ENCODE data around the gene MEGF11.

The MEGF11 gene

GRCh38 chr15:66103293-66103590 lies 150.3 kb downstream of the MEGF11 start:
- Histone ChIP-seq H3K27me3 (ENCODE audit: low read depth, low read length) (peaks cover 5% of the 10 kb centered on the region), H3K27ac (ENCODE audit: low read length) (no peak overlapping the region), H3K4me3 (ENCODE audit: low read depth in 1 of 2, low read length in 2 of 2) (no peak overlapping the region), H3K9me3 (ENCODE audit: control insufficient read depth in 1 of 2, low read length in 2 of 2) (no peaks in the 10 kb centered on the region), H3K4me1 (ENCODE audit: control insufficient read depth in 1 of 2, insufficient read depth in 2 of 2, low read length in 2 of 2) (no peaks in the 10 kb centered on the region), H3K36me3 (ENCODE audit: control insufficient read depth in 1 of 2, insufficient read depth in 2 of 2, low read length in 2 of 2) (no peaks in the 10 kb centered on the region)

- Histone ChIP-seq H3K9me3 (ENCODE audit: control insufficient read depth in 1 of 2, low read length in 2 of 2) (no peaks in the 10 kb centered on the region), H3K4me1 (ENCODE audit: control insufficient read depth in 1 of 2, insufficient read depth in 2 of 2, low read length in 2 of 2) (no peaks in the 10 kb centered on the region), H3K27ac (ENCODE audit: low read length) (no peak overlapping the region), H3K36me3 (ENCODE audit: control insufficient read depth in 1 of 2, insufficient read depth in 2 of 2, low read length in 2 of 2) (no peaks in the 10 kb centered on the region), H3K27me3 (ENCODE audit: low read depth, low read length) (peaks cover 5% of the 10 kb centered on the region), H3K4me3 (ENCODE audit: low read depth in 1 of 2, low read length in 2 of 2) (no peak overlapping the region)
Observed at GRCh38 chr15:66102563-66103292, 150.8 kb downstream of the MEGF11 start.

GRCh38 chr15:66101715-66102395 lies 151.7 kb downstream of the MEGF11 start:
- H3K9me3 ChIP-seq (ENCODE audit: control insufficient read depth in 1 of 2, low read length in 2 of 2): no peaks in the 10 kb centered on the region
- no peak overlapping the region for H3K4me3 ChIP-seq (ENCODE audit: low read depth in 1 of 2, low read length in 2 of 2)
- H3K4me1 ChIP-seq (ENCODE audit: control insufficient read depth in 1 of 2, insufficient read depth in 2 of 2, low read length in 2 of 2): no peaks in the 10 kb centered on the region

GRCh38 chr15:66100761-66101160 lies 152.8 kb downstream of the MEGF11 start:
- Histone ChIP-seq H3K27me3 (ENCODE audit: low read depth, low read length) (peaks cover 2% of the 10 kb centered on the region), H3K4me3 (ENCODE audit: low read depth in 1 of 2, low read length in 2 of 2) (no peak overlapping the region)

More at GRCh38 chr15:66101715-66102395, 151.7 kb downstream of the MEGF11 start:
- H3K27ac ChIP-seq (ENCODE audit: low read length): no peak overlapping the region
- no peaks in the 10 kb centered on the region for H3K36me3 ChIP-seq (ENCODE audit: control insufficient read depth in 1 of 2, insufficient read depth in 2 of 2, low read length in 2 of 2)
- H3K27me3 ChIP-seq (ENCODE audit: low read depth, low read length): peaks cover 5% of the 10 kb centered on the region

GRCh38 chr15:66099950-66100671 lies 153.4 kb downstream of the MEGF11 start:
- no peak overlapping the region for H3K27ac ChIP-seq (ENCODE audit: low read length)
- H3K9me3 ChIP-seq (ENCODE audit: control insufficient read depth in 1 of 2, low read length in 2 of 2): no peaks in the 10 kb centered on the region

More at GRCh38 chr15:66100761-66101160, 152.8 kb downstream of the MEGF11 start:
- H3K4me1 ChIP-seq (ENCODE audit: control insufficient read depth in 1 of 2, insufficient read depth in 2 of 2, low read length in 2 of 2): no peaks in the 10 kb centered on the region
- no peak overlapping the region for H3K27ac ChIP-seq (ENCODE audit: low read length)
- no peaks in the 10 kb centered on the region for H3K36me3 ChIP-seq (ENCODE audit: control insufficient read depth in 1 of 2, insufficient read depth in 2 of 2, low read length in 2 of 2)
- no peaks in the 10 kb centered on the region for H3K9me3 ChIP-seq (ENCODE audit: control insufficient read depth in 1 of 2, low read length in 2 of 2)

GRCh38 chr15:66098022-66098363 lies 155.6 kb downstream of the MEGF11 start:
- H3K27ac ChIP-seq (ENCODE audit: low read length): no peak overlapping the region
- no peaks in the 10 kb centered on the region for H3K4me1 ChIP-seq (ENCODE audit: control insufficient read depth in 1 of 2, insufficient read depth in 2 of 2, low read length in 2 of 2)
- H3K9me3 ChIP-seq (ENCODE audit: control insufficient read depth in 1 of 2, low read length in 2 of 2): no peaks in the 10 kb centered on the region
- H3K27me3 ChIP-seq (ENCODE audit: low read depth, low read length): no peaks in the 10 kb centered on the region
- no peaks in the 10 kb centered on the region for H3K36me3 ChIP-seq (ENCODE audit: control insufficient read depth in 1 of 2, insufficient read depth in 2 of 2, low read length in 2 of 2)
- no peak overlapping the region for H3K4me3 ChIP-seq (ENCODE audit: low read depth in 1 of 2, low read length in 2 of 2)

More at GRCh38 chr15:66099950-66100671, 153.4 kb downstream of the MEGF11 start:
- Histone ChIP-seq H3K27me3 (ENCODE audit: low read depth, low read length) (no peaks in the 10 kb centered on the region), H3K4me3 (ENCODE audit: low read depth in 1 of 2, low read length in 2 of 2) (no peak overlapping the region), H3K4me1 (ENCODE audit: control insufficient read depth in 1 of 2, insufficient read depth in 2 of 2, low read length in 2 of 2) (no peaks in the 10 kb centered on the region), H3K36me3 (ENCODE audit: control insufficient read depth in 1 of 2, insufficient read depth in 2 of 2, low read length in 2 of 2) (no peaks in the 10 kb centered on the region)

- H3K4me3 ChIP-seq (ENCODE audit: low read depth in 1 of 2, low read length in 2 of 2): no peak overlapping the region
- no peak overlapping the region for H3K27ac ChIP-seq (ENCODE audit: low read length)
- H3K9me3 ChIP-seq (ENCODE audit: control insufficient read depth in 1 of 2, low read length in 2 of 2): no peaks in the 10 kb centered on the region
- H3K27me3 ChIP-seq (ENCODE audit: low read depth, low read length): no peaks in the 10 kb centered on the region
- no peaks in the 10 kb centered on the region for H3K36me3 ChIP-seq (ENCODE audit: control insufficient read depth in 1 of 2, insufficient read depth in 2 of 2, low read length in 2 of 2)
- no peaks in the 10 kb centered on the region for H3K4me1 ChIP-seq (ENCODE audit: control insufficient read depth in 1 of 2, insufficient read depth in 2 of 2, low read length in 2 of 2)
Observed at GRCh38 chr15:66097151-66098021, 156.2 kb downstream of the MEGF11 start.

GRCh38 chr15:66096688-66097058 lies 156.9 kb downstream of the MEGF11 start:
- H3K27me3 ChIP-seq (ENCODE audit: low read depth, low read length): no peaks in the 10 kb centered on the region
- no peaks in the 10 kb centered on the region for H3K4me1 ChIP-seq (ENCODE audit: control insufficient read depth in 1 of 2, insufficient read depth in 2 of 2, low read length in 2 of 2)
- no peak overlapping the region for H3K4me3 ChIP-seq (ENCODE audit: low read depth in 1 of 2, low read length in 2 of 2)
- no peaks in the 10 kb centered on the region for H3K36me3 ChIP-seq (ENCODE audit: control insufficient read depth in 1 of 2, insufficient read depth in 2 of 2, low read length in 2 of 2)
- no peaks in the 10 kb centered on the region for H3K9me3 ChIP-seq (ENCODE audit: control insufficient read depth in 1 of 2, low read length in 2 of 2)
- H3K27ac ChIP-seq (ENCODE audit: low read length): no peak overlapping the region

GRCh38 chr15:66095871-66096687 lies 157.5 kb downstream of the MEGF11 start:
- Histone ChIP-seq H3K27ac (ENCODE audit: low read length) (no peak overlapping the region), H3K4me3 (ENCODE audit: low read depth in 1 of 2, low read length in 2 of 2) (no peak overlapping the region), H3K9me3 (ENCODE audit: control insufficient read depth in 1 of 2, low read length in 2 of 2) (no peaks in the 10 kb centered on the region), H3K4me1 (ENCODE audit: control insufficient read depth in 1 of 2, insufficient read depth in 2 of 2, low read length in 2 of 2) (no peaks in the 10 kb centered on the region), H3K36me3 (ENCODE audit: control insufficient read depth in 1 of 2, insufficient read depth in 2 of 2, low read length in 2 of 2) (no peaks in the 10 kb centered on the region), H3K27me3 (ENCODE audit: low read depth, low read length) (no peaks in the 10 kb centered on the region)

- Histone ChIP-seq H3K9me3 (ENCODE audit: control insufficient read depth in 1 of 2, low read length in 2 of 2) (no peaks in the 10 kb centered on the region), H3K4me3 (ENCODE audit: low read depth in 1 of 2, low read length in 2 of 2) (no peak overlapping the region), H3K27ac (ENCODE audit: low read length) (no peak overlapping the region), H3K4me1 (ENCODE audit: control insufficient read depth in 1 of 2, insufficient read depth in 2 of 2, low read length in 2 of 2) (no peaks in the 10 kb centered on the region), H3K36me3 (ENCODE audit: control insufficient read depth in 1 of 2, insufficient read depth in 2 of 2, low read length in 2 of 2) (no peaks in the 10 kb centered on the region), H3K27me3 (ENCODE audit: low read depth, low read length) (no peaks in the 10 kb centered on the region)
Observed at GRCh38 chr15:66094331-66094730, 159.2 kb downstream of the MEGF11 start.
